Activated naive CD8-positive, alpha-beta T cell treated with anti-CD3 and anti-CD28 coated beads, Interleukin-2, amount 10 ng/mL, durations not matched to agents 7 days and 5 days (primary cell): ENCODE results near the gene SLC48A1. TPM values are rescaled to one million over a fixed set of nuclear protein-coding genes. Genes with fewer than 3 reads are reported as not detected.
A peak's percentile ranks its signal among the peaks of the same experiment; 100 is the strongest.

Experiments
- ATAC-seq: fragments of 150-1000 bp; cut with Tn5 transposase; one replicate; pipeline ENCODE4 v1.10.0; 2021; ENCODE audit warnings: low read depth, moderate library complexity
- POLR2A ChIA-PET: fragments of 350-600 bp; sonication (Branson Sonifier 250); formaldehyde crosslinking; loops from one replicate; lab custom pipeline; 2021; ENCODE audit warnings: antibody characterized with exemption; lab: Charles Lee
- DNase-seq: peaks from one replicate; pipeline ENCODE4 v3.0.0; 2021
- H3K27ac Mint-ChIP-seq: one replicate; pipeline ENCODE4 v1.8.0; 2022; ENCODE audit warnings: mild to moderate bottlenecking, mixed read lengths
- H3K27me3 Mint-ChIP-seq: one replicate; pipeline ENCODE4 v1.8.0; 2022; ENCODE audit warnings: mild to moderate bottlenecking, moderate library complexity, mixed read lengths
- H3K36me3 Mint-ChIP-seq: one replicate; pipeline ENCODE4 v1.8.0; 2021; ENCODE audit warnings: mild to moderate bottlenecking, mixed read lengths
- H3K4me1 Mint-ChIP-seq: one replicate; pipeline ENCODE4 v1.8.0; 2021; ENCODE audit warnings: mixed read lengths
- H3K4me3 Mint-ChIP-seq: one replicate; pipeline ENCODE4 v1.8.0; 2022; ENCODE audit warnings: mild to moderate bottlenecking, moderate library complexity, mixed read lengths
- H3K9me3 Mint-ChIP-seq: one replicate; pipeline ENCODE4 v1.8.0; 2021; ENCODE audit warnings: mixed read lengths
- total RNA-seq, 2 experiments: library from RNA; stranded (reverse); gene quantifications; one replicate each; pipeline ENCODE4 v1.2.3, GENCODE V29; 2021

The SLC48A1 gene
- total RNA-seq, 2 experiments from 2014 or later: 13.4 to 13.9 TPM

- Mint-ChIP-seq H3K9me3 (no peaks in the 10 kb centered on the region), H3K4me3 (no peak overlapping the region), H3K27ac (peak overlapping the region; percentile 65), H3K4me1 (peaks cover 45% of the 10 kb centered on the region), H3K27me3 (no peaks in the 10 kb centered on the region), H3K36me3 (peaks cover 24% of the 10 kb centered on the region)
- POLR2A ChIA-PET: interaction anchor here (5.3 to 18.4 kb wide), 3 partner anchors 11 to 34 kb away, joined by 28 to 465 read pairs (median 428); partner anchors contain the start of gene HDAC7
- DNase-seq: no peak
- ATAC-seq: no peak
These were observed 25.4 kb downstream of the SLC48A1 start for GRCh38 chr12:47798382-47798948.

DNA sequence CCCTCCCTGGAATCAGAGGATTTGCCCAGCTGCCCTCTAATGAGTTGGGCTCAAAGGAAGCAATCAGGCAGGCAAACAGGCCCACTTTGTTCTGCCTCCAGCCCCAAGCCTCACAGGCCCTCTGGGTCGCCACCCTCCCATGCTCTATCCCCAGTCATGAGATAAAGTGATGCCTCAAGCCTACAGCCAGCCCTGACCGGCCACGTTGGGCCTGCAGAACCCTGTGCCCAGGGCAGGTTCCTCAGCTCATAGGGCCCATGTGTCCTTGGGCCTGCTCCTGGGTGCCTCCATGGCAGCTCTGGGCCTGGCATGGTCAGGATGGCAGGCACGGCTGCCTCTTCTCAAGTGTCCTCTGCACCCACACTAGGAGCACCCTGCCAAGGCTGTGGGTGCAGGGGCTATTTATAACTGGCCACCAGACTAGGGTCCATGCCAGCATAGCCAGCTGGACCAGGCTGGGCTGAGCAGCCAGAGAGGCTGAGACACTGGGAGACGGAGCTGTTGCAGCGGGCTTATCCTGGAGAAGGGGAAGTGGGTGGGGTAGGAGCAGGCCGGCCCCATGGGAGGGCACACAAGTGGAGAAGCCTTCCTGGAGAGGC, 26.4 kb downstream of the SLC48A1 start:
- POLR2A ChIA-PET: interaction anchor here (0.6 to 18.4 kb wide), 4 partner anchors 10 to 306 kb away, joined by 3 to 465 read pairs (median 228); partner anchors contain the start of genes HDAC7 and SENP1
- Mint-ChIP-seq H3K27ac (peak overlapping the region; percentile 67), H3K4me3 (no peak overlapping the region), H3K4me1 (peaks cover 54% of the 10 kb centered on the region), H3K27me3 (no peaks in the 10 kb centered on the region), H3K36me3 (peaks cover 26% of the 10 kb centered on the region), H3K9me3 (no peaks in the 10 kb centered on the region)
- ATAC-seq: no peak
- DNase-seq: no peak

GRCh38 chr12:47800582-47800981, 27.5 kb downstream of the SLC48A1 start:
- H3K36me3 Mint-ChIP-seq: peaks cover 34% of the 10 kb centered on the region
- peak overlapping the region; percentile 95 for H3K27ac Mint-ChIP-seq
- DNase-seq (no peak), ATAC-seq (no peak)
- no peaks in the 10 kb centered on the region for H3K9me3 Mint-ChIP-seq
- peaks cover 65% of the 10 kb centered on the region for H3K4me1 Mint-ChIP-seq
- POLR2A ChIA-PET: interaction anchor here (5.3 to 18.4 kb wide), 3 partner anchors 9 to 32 kb away, joined by 28 to 465 read pairs (median 428); partner anchors contain the start of gene HDAC7
- H3K27me3 Mint-ChIP-seq: no peaks in the 10 kb centered on the region
- no peak overlapping the region for H3K4me3 Mint-ChIP-seq

- H3K27ac Mint-ChIP-seq: peak overlapping the region; percentile 95
- ATAC-seq (no peak), DNase-seq (no peak)
- H3K4me1 Mint-ChIP-seq: peaks cover 73% of the 10 kb centered on the region
- H3K4me3 Mint-ChIP-seq: peak overlapping the region; percentile 84
- H3K9me3 Mint-ChIP-seq: no peaks in the 10 kb centered on the region
- H3K36me3 Mint-ChIP-seq: peaks cover 34% of the 10 kb centered on the region
- H3K27me3 Mint-ChIP-seq: no peaks in the 10 kb centered on the region
- POLR2A ChIA-PET: interaction anchor here (5.3 to 18.4 kb wide), 3 partner anchors 8 to 31 kb away, joined by 28 to 465 read pairs (median 428); partner anchors contain the start of gene HDAC7
These were observed 28.3 kb downstream of the SLC48A1 start for GRCh38 chr12:47801170-47801903.

- Mint-ChIP-seq H3K27me3 (no peaks in the 10 kb centered on the region), H3K36me3 (peaks cover 36% of the 10 kb centered on the region), H3K9me3 (no peaks in the 10 kb centered on the region), H3K4me1 (peaks cover 78% of the 10 kb centered on the region), H3K27ac (peak overlapping the region; percentile 95), H3K4me3 (peak overlapping the region; percentile 84)
- ATAC-seq (no peak), DNase-seq (no peak)
- POLR2A ChIA-PET: interaction anchor here (2.3 to 18.4 kb wide), 4 partner anchors 8 to 31 kb away, joined by 13 to 465 read pairs (median 228); partner anchors contain the start of gene HDAC7
These were observed 28.8 kb downstream of the SLC48A1 start for GRCh38 chr12:47801904-47802246.

DNA sequence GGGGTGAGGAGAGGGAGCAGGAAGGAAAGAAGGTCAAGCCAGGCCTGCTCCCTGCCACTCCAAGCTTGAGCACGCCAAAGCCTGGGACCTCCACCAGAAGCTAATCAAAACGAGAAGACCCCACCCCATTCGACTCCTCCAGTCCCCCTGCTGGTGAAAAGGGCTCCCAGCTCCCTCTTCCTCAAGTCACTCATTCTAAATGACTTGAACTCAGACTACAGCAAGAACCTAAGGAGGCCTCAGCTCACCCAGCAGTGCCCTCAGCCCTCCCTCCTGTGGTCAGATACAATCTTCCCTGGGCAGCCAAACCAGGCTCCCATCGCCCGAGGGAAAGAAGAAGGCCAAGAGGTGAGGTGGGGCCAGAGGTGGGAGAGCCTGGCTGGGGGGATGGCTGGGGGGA, 29.3 kb downstream of the SLC48A1 start:
- DNase-seq (no peak), ATAC-seq (peak; percentile 45)
- H3K27ac Mint-ChIP-seq: peak overlapping the region; percentile 95
- no peaks in the 10 kb centered on the region for H3K9me3 Mint-ChIP-seq
- H3K27me3 Mint-ChIP-seq: no peaks in the 10 kb centered on the region
- POLR2A ChIA-PET: interaction anchor here (2.3 to 18.4 kb wide), 4 partner anchors 7 to 31 kb away, joined by 13 to 465 read pairs (median 228); partner anchors contain the start of gene HDAC7
- peak overlapping the region; percentile 84 for H3K4me3 Mint-ChIP-seq
- H3K36me3 Mint-ChIP-seq: peaks cover 37% of the 10 kb centered on the region
- H3K4me1 Mint-ChIP-seq: peaks cover 82% of the 10 kb centered on the region

DNA sequence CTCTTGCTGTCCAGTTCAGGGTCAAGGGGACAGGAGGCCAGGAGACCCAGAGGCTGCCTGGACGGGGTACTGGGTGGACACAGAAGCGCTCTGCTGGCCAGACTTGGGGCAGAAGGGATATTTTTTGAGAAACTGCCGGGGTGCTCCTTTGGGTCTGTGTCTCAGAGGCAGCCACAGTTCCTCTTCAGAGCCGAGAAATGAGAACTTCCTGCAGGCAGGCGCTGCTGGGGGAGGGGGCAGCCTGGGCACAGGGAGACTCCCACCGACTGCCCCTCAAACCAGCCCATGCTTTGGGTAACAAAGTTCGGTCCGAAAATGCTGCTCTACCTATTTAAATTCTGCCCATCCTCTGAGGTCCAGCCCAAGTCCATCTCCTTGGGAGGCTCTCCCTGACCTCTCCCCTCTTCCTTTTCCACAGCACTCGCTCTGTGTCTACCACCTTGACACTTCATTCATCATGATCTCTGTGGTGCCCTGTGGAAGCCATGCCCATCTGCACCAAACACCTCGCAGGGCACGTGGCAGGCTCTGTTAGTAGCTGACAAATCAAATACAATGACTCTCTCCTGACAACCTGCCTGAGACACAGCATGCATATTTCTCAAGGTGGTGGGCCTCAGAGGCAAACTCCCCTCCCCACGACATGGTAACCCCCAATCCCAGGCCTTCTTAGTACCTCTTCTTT, 30.3 kb downstream of the SLC48A1 start:
- peak overlapping the region; percentile 84 for H3K4me3 Mint-ChIP-seq
- peaks cover 31% of the 10 kb centered on the region for H3K36me3 Mint-ChIP-seq
- H3K9me3 Mint-ChIP-seq: no peaks in the 10 kb centered on the region
- H3K27ac Mint-ChIP-seq: peak overlapping the region; percentile 95
- POLR2A ChIA-PET: interaction anchor here (2.3 to 18.4 kb wide), 3 partner anchors 14 to 29 kb away, joined by 13 to 465 read pairs (median 428); partner anchors contain the start of gene HDAC7
- no peaks in the 10 kb centered on the region for H3K27me3 Mint-ChIP-seq
- no peak for DNase-seq
- peaks cover 90% of the 10 kb centered on the region for H3K4me1 Mint-ChIP-seq
- no peak for ATAC-seq

- POLR2A ChIA-PET: interaction anchor here (0.8 to 18.4 kb wide), 4 partner anchors 13 to 29 kb away, joined by 4 to 465 read pairs (median 220); partner anchors contain the start of gene HDAC7
- Mint-ChIP-seq H3K4me3 (no peak overlapping the region), H3K27ac (peak overlapping the region; percentile 95), H3K4me1 (peaks cover 92% of the 10 kb centered on the region), H3K9me3 (no peaks in the 10 kb centered on the region), H3K36me3 (peaks cover 30% of the 10 kb centered on the region), H3K27me3 (no peaks in the 10 kb centered on the region)
- DNase-seq: no peak
- no peak for ATAC-seq
These were observed 31.1 kb downstream of the SLC48A1 start for GRCh38 chr12:47804171-47804570.

- Mint-ChIP-seq H3K27me3 (no peaks in the 10 kb centered on the region), H3K27ac (peak overlapping the region; percentile 95), H3K36me3 (peaks cover 29% of the 10 kb centered on the region), H3K4me1 (peaks cover 91% of the 10 kb centered on the region), H3K9me3 (no peaks in the 10 kb centered on the region), H3K4me3 (peak overlapping the region; percentile 58)
- POLR2A ChIA-PET: interaction anchor here (1.3 to 18.4 kb wide), 3 partner anchors 12 to 78 kb away, joined by 4 to 465 read pairs (median 428); partner anchors contain the start of gene HDAC7
- no peak for DNase-seq
- no peak for ATAC-seq
These were observed 32.4 kb downstream of the SLC48A1 start for GRCh38 chr12:47805417-47805816.

DNA sequence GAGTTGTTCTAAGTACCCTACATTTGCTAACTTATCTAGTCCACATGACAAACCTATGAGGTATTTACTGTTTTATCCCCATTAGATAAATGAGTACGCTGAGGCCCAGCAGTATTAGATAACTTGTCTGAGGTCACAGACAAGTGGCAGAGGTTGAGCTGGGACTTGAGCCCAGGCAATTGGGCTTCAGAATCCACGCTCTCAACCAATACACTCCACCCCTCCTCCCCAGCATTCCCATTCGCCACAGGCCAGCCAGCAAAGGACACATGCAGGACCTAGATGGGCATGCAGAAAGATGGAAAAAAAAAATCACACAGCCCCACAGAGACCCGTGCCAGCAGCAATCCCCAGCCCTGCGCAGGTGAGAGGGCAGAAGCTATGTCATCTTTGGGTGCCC, 34.3 kb downstream of the SLC48A1 start:
- no peaks in the 10 kb centered on the region for H3K27me3 Mint-ChIP-seq
- ATAC-seq (no peak), DNase-seq (no peak)
- peak overlapping the region; percentile 95 for H3K27ac Mint-ChIP-seq
- POLR2A ChIA-PET: interaction anchor here (0.9 to 18.4 kb wide), 17 partner anchors 7 to 591 kb away, joined by 3 to 465 read pairs (median 4); partner anchors contain the start of genes HDAC7, RPAP3 and SLC48A1
- H3K4me1 Mint-ChIP-seq: peaks cover 92% of the 10 kb centered on the region
- no peaks in the 10 kb centered on the region for H3K9me3 Mint-ChIP-seq
- H3K4me3 Mint-ChIP-seq: peak overlapping the region; percentile 79
- peaks cover 24% of the 10 kb centered on the region for H3K36me3 Mint-ChIP-seq

GRCh38 chr12:47808050-47808449, 35.0 kb downstream of the SLC48A1 start:
- Mint-ChIP-seq H3K4me3 (peak overlapping the region; percentile 79), H3K27ac (peak overlapping the region; percentile 95), H3K4me1 (peaks cover 89% of the 10 kb centered on the region), H3K27me3 (no peaks in the 10 kb centered on the region), H3K36me3 (peaks cover 24% of the 10 kb centered on the region), H3K9me3 (no peaks in the 10 kb centered on the region)
- DNase-seq: peak; percentile 79
- ATAC-seq: peak; percentile 53
- POLR2A ChIA-PET: interaction anchor here (0.7 to 18.4 kb wide), 20 partner anchors 8 to 592 kb away, joined by 3 to 465 read pairs (median 4); partner anchors contain the start of genes ASB8, HDAC7, RPAP3 and SLC48A1
